IMR-90 (cell line): ENCODE results near the gene ADGRA3. TPM values are rescaled to one million over a fixed set of nuclear protein-coding genes. Genes with fewer than 3 reads are reported as not detected.

Experiments used
- ATAC-seq: fragments of 200-7000 bp; cut with Tn5 transposase; 2 replicates; pipeline ENCODE4 v1.9.1; 2020; ENCODE audit warnings: low read depth, mild to moderate bottlenecking, moderate library complexity
- BruUV-seq: library from RNA; stranded (reverse); fragments of 400-500 nt; replicated peaks from 2 replicates; lab custom pipeline; 2021; lab: Mats Ljungman, UMichigan
- CTCF ChIA-PET: fragments of 300-600 bp; formaldehyde crosslinking; extraction: SDS; loops from one replicate; lab custom pipeline; 2021; ENCODE audit warnings: antibody characterized with exemption; lab: Yijun Ruan, JAX
- POLR2A ChIA-PET: fragments of 300-600 bp; sonication (Branson Sonifier 250); formaldehyde crosslinking; loops from one replicate; lab custom pipeline; 2022; ENCODE audit warnings: antibody characterized with exemption; ENCODE audit not compliant: unreplicated experiment; lab: Charles Lee
- DNase-seq: peaks from one replicate; pipeline ENCODE4 v3.0.0; 2013
- H2AFZ ChIP-seq: replicated peaks from 2 replicates; pipeline ENCODE3; 2013; ENCODE audit warnings: low read length, mild to moderate bottlenecking; ENCODE audit not compliant: poor library complexity
- H2AK5ac ChIP-seq: 2 replicates; pipeline ENCODE4 v1.6.1; 2013; ENCODE audit warnings: low read depth, low read length, inconsistent platforms
- H2AK9ac ChIP-seq: replicated peaks from 2 replicates; pipeline ENCODE3; 2013; ENCODE audit warnings: mild to moderate bottlenecking, low read depth, low read length, moderate library complexity; ENCODE audit not compliant: poor library complexity
- H2BK120ac ChIP-seq: 2 replicates; pipeline ENCODE4 v1.6.1; 2013; ENCODE audit warnings: low read depth, low read length, inconsistent platforms
- H2BK15ac ChIP-seq: 3 replicates; pipeline ENCODE4 v1.6.1; 2013; ENCODE audit warnings: low read depth, low read length, inconsistent platforms
- H2BK20ac ChIP-seq: 2 replicates; pipeline ENCODE4 v1.6.1; 2013; ENCODE audit warnings: low read depth, mild to moderate bottlenecking, inconsistent platforms, low read length, moderate library complexity
- H2BK5ac ChIP-seq: 2 replicates; pipeline ENCODE4 v1.6.1; 2013; ENCODE audit warnings: mild to moderate bottlenecking, low read depth, low read length, inconsistent platforms; ENCODE audit not compliant: poor library complexity, severe bottlenecking
- H3K14ac ChIP-seq: replicated peaks from 2 replicates; pipeline ENCODE4 v1.6.1; 2013; ENCODE audit warnings: low read depth, low read length, inconsistent platforms
- H3K18ac ChIP-seq: 2 replicates; pipeline ENCODE4 v1.6.1; 2013; ENCODE audit warnings: low read depth, low read length, control low read depth
- H3K23ac ChIP-seq: 2 replicates; pipeline ENCODE4 v1.6.1; 2013; ENCODE audit warnings: low read depth, low read length, inconsistent platforms
- H3K27ac ChIP-seq: 2 replicates; pipeline ENCODE4 v1.5.1; 2013; ENCODE audit warnings: mild to moderate bottlenecking, control low read depth, low read length; ENCODE audit not compliant: insufficient read depth
- H3K27me3 ChIP-seq: 2 replicates; pipeline ENCODE4 v1.6.1; 2013; ENCODE audit warnings: low read length; ENCODE audit not compliant: control insufficient read depth, insufficient read depth
- H3K36me3 ChIP-seq: 2 replicates; pipeline ENCODE4 v1.6.1; 2013; ENCODE audit warnings: low read length, mixed read lengths; ENCODE audit not compliant: control insufficient read depth, insufficient read depth
- H3K4ac ChIP-seq: 2 replicates; pipeline ENCODE4 v1.6.1; 2013; ENCODE audit warnings: low read depth, low read length, inconsistent platforms
- H3K4me1 ChIP-seq: 2 replicates; pipeline ENCODE4 v1.6.1; 2013; ENCODE audit warnings: low read length, mixed read lengths; ENCODE audit not compliant: control insufficient read depth, insufficient read depth
- H3K4me2 ChIP-seq: 2 replicates; pipeline ENCODE4 v1.6.1; 2013; ENCODE audit warnings: low read depth, mild to moderate bottlenecking, control low read depth, low read length, moderate library complexity
- H3K4me3 ChIP-seq: 2 replicates; pipeline ENCODE4 v1.5.1; 2013; ENCODE audit warnings: low read depth, mild to moderate bottlenecking, control low read depth, low read length, moderate library complexity; ENCODE audit not compliant: insufficient read depth
- H3K56ac ChIP-seq: 2 replicates; pipeline ENCODE4 v1.6.1; 2013; ENCODE audit warnings: low read length, inconsistent platforms; ENCODE audit not compliant: insufficient read depth; ENCODE audit errors: extremely low read depth
- H3K79me1 ChIP-seq, 2 experiments: 2 replicates each; pipeline ENCODE4 v1.6.1; 2013; ENCODE audit warnings: low read length in 2 of 2, inconsistent platforms in 1 of 2, low read depth in 1 of 2
- H3K9ac ChIP-seq: 2 replicates; pipeline ENCODE4 v1.6.1; 2013; ENCODE audit warnings: low read depth, low read length, control low read depth
- H3K9me1 ChIP-seq: 2 replicates; pipeline ENCODE4 v1.6.1; 2013; ENCODE audit warnings: low read length, inconsistent platforms; ENCODE audit not compliant: insufficient read depth
- H3K9me3 ChIP-seq: 2 replicates; pipeline ENCODE4 v1.6.1; 2013; ENCODE audit warnings: low read length; ENCODE audit not compliant: control insufficient read depth, insufficient read depth
- H4K20me1 ChIP-seq: 2 replicates; pipeline ENCODE4 v1.6.1; 2013; ENCODE audit warnings: low read length, inconsistent platforms; ENCODE audit not compliant: insufficient read depth
- H4K5ac ChIP-seq: 2 replicates; pipeline ENCODE4 v1.6.1; 2013; ENCODE audit warnings: mild to moderate bottlenecking, low read depth, low read length, control low read depth
- H4K8ac ChIP-seq, 2 experiments: 2 replicates each; pipeline ENCODE4 v1.6.1; 2013; ENCODE audit warnings: low read depth in 2 of 2, low read length in 2 of 2, control low read depth in 1 of 2, inconsistent platforms in 1 of 2
- H4K91ac ChIP-seq: 2 replicates; pipeline ENCODE4 v1.6.1; 2013; ENCODE audit warnings: low read depth, low read length, inconsistent platforms; ENCODE audit not compliant: insufficient read depth
- CTCF ChIP-seq: conservative IDR thresholded peaks from 2 replicates; pipeline ENCODE4 v1.5.1; 2012; ENCODE audit warnings: mild to moderate bottlenecking, low read depth, low read length, improper control_type of control experiment
- WGBS, 2 experiments: methylation state at CpG; one replicate each; pipeline versions ENCODE4 v1.1.5 to v1.1.7; 2013; ENCODE audit warnings: missing lambda C conversion rate in 2 of 2; ENCODE audit not compliant: insufficient read length in 1 of 2; ENCODE audit errors: extremely low coverage in 2 of 2; 5-methylcytosine and 5-hydroxymethylcytosine counted together
- dilution Hi-C: fragments of 300-500 bp; cut with HindIII; formaldehyde crosslinking; loops from one replicate; pipeline ENCODE4 v1.14.3; 2018; ENCODE audit warnings: low sequenced_read_pairs; ENCODE audit not compliant: unreplicated experiment
- in situ Hi-C: fragments of 300-500 bp; cut with MboI; formaldehyde crosslinking; loops from 3 replicates; pipeline ENCODE4 v1.14.3; 2019; ENCODE audit warnings: low sequenced_read_pairs, inconsistent platforms, mixed read lengths
- intact Hi-C: fragments of 100-400 bp; cut with micrococcal nuclease; formaldehyde crosslinking; loops from 2 replicates; pipeline ENCODE4 v1.10.0; 2022
- polyA plus RNA-seq, 3 experiments: library from polyadenylated mRNA; depleted of rRNA; stranded (reverse); fragments of >200 nt; gene quantifications; 2 replicates each; pipeline ENCODE4 v1.2.3, GENCODE V29; 2012; ENCODE audit warnings: low replicate concordance in 1 of 3
- total RNA-seq: library from RNA; depleted of rRNA; stranded (reverse); fragments of >200 nt; gene quantifications from 2 replicates; pipeline ENCODE4 v1.2.3, GENCODE V29; 2012

ADGRA3 gene
- total and polyA plus RNA-seq, 2 of the 4 experiments (the other 2 are of a cell fraction): 20.1 to 28.0 TPM

- Histone ChIP-seq H3K36me3 (peaks cover 2% of the 10 kb centered on the region; the same call in 1 of the 2 replicates), H2BK20ac (no peak overlapping the region), H3K18ac (no peak overlapping the region), H3K4me1 (no peaks in the 10 kb centered on the region), H2AK9ac (no peak overlapping the region), H3K4me3 (no peak overlapping the region), H2AFZ (no peak overlapping the region), H4K5ac (no peak overlapping the region), H3K9me1 (no peaks in the 10 kb centered on the region), H2AK5ac (no peak overlapping the region), H4K20me1 (0 out of 2 replicates have a peak, but pooled peaks cover 5% of the 10 kb centered on the region), H4K8ac (no peak overlapping the region), H3K14ac (no peak overlapping the region), H4K91ac (no peak overlapping the region), H2BK15ac (no peak overlapping the region), H3K9me3 (no peaks in the 10 kb centered on the region), H3K23ac (no peak overlapping the region), H3K9ac (no peak overlapping the region), H3K4me2 (no peak overlapping the region), H3K4ac (no peak overlapping the region), H2BK120ac (no peak overlapping the region), H3K27me3 (no peaks in the 10 kb centered on the region), H3K56ac (no peak overlapping the region), H3K79me1 (peaks cover 4 to 15% of the 10 kb centered on the region in 2 experiments; a peak in 3 of 4 replicates), H3K27ac (no peak overlapping the region), H2BK5ac (no peak overlapping the region)
- DNase-seq (no peak), ATAC-seq (no peak)
- in situ Hi-C loops (no loop called here), dilution Hi-C loops (no loop called here), intact Hi-C loops (no loop called here)
- 100% methylated on average over 1 of the region's 3 CpGs; no CpG with 5 or more reads in 1 of the 2 experiments for WGBS, 2 experiments
- TF ChIP-seq CTCF: no peak
- ChIA-PET CTCF (no interaction called here), POLR2A (no interaction called here)
- BruUV-seq: no TSS peak
Observed at GRCh38 chr4:22462688-22463087, 53.2 kb downstream of the ADGRA3 start.
